Fibroblast of pulmonary artery (primary cell): ENCODE measurements around the gene TRIB2.

Source experiments
- DNase-seq: peaks from one replicate; pipeline ENCODE4 v3.0.0-alpha.2; 2010; ENCODE audit warnings: low read depth
- H3K4me3 ChIP-seq: replicated peaks from 2 replicates; pipeline ENCODE4 v1.5.1; 2011; ENCODE audit warnings: low read depth, mild to moderate bottlenecking, control low read depth, low read length, moderate library complexity
- CTCF ChIP-seq: IDR thresholded peaks from 2 replicates; pipeline ENCODE4 v1.5.1; 2011; ENCODE audit warnings: mild to moderate bottlenecking, control low read depth, low read length, inconsistent platforms; ENCODE audit errors: missing control alignments

Gene TRIB2

DNA sequence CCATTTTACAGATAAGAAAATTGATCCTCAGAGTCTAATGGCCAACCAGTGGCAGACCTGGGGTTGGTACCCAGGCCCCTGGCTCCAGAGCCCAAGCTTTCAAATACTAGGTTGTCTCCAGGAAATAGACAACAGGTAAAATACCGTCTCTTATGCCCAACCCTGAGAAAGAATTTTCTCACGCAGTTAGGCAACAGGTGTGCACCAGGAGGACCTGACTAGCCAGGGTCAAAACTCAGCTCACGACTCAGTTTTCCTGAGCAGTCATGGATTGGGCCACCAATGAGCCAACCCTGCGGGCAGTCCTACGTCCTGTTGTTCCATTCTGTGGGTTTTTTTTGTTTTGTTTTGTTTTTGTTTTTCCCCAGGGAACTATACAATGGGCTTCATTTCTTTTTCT, 13.5 kb downstream of the TRIB2 start:
- no peak for TF ChIP-seq CTCF
- H3K4me3 ChIP-seq, result no peak overlapping the region
- no peak for DNase-seq

DNA sequence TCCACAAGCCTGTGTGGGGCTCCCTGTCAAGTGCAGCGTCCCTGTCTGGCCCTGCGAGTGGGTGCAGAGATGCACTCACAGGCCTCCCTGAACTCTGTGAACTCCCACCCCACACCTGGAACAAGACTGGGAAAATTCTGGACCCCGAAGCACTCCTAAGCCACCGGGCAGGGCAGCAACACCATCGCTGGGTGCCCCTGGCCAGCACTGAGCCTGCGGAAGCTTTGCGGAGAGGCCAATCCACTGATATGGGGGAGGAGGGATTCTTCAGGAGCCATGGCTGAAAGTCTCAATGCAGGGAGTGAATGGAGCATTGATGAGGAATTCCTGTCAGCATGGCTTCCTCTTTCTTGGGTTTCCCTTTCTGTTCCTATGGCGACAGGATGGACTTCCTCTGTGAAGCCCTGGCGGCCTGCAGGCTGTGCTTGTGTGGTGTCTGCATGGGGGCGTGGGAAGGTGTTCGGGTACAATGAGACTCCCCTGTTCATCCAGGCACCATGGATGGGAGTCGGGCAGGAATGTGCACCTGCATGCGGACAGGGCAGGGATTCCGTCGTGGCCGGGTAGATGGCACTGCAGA, 15.1 kb downstream of the TRIB2 start:
- TF ChIP-seq CTCF, result no peak
- no peak overlapping the region for H3K4me3 ChIP-seq
- no peak for DNase-seq

DNA sequence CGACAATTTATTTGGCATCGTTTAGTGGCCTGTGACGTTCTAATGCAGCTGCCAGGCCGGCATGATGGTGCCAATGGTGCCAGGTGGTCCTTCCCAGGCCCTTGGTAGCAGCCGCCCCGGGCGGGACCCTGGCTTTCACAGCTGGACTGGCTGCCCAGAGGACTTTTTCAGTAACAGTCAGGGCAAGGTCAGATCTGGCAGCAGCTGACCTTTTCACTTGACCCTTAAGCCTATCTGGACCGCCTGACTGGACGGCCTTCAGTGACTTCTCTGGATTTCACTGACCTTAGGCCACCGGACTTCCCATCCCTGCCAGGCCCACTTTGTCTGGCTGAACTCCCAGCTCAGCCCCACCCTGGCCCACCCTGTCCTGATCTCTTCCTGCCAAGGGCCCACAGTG, 15.9 kb downstream of the TRIB2 start:
- no peak for DNase-seq
- H3K4me3 ChIP-seq, result no peak overlapping the region
- TF ChIP-seq CTCF, result no peak

- H3K4me3 ChIP-seq, result no peak overlapping the region
- no peak for TF ChIP-seq CTCF
- DNase-seq, result no peak
Measured at GRCh38 chr2:12733846-12734245, 17.1 kb downstream of the TRIB2 start.

DNA sequence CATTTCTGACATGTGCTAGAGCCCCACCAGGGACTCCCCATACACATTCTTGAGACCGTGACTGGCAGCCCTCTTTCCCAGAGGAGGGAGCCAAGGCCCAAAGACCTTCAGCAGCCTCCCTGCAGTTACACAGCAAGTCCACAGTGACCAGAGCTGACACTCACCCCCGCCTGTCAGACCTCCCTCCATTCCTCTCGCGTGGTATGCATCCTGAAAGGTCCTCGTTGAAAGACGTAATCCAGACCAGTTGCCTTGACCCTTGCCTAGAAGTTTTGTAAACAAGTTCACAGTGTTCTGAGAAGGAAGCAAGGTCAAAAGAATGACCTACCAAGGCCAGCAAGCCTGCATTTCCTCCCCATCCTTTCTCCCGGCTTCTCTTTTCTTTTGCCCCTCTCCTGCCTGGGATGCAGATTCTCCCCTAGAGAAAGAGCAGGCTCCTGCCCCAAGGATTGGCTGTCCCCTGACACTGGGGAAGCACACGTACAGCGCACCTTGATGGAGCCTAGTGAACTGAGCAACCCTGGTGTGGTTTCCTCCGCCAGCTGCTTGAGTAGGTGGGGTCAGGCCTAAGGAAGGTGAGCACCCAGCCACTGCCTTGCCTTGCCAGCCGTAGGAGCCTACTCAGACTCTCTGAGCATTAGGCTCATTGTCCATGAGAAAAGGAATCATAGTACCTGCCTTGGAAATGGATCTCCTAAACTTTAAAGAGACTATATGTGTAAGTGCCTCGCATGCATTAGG, 18.3 kb downstream of the TRIB2 start:
- TF ChIP-seq CTCF, result no peak

GRCh38 chr2:12737297-12737696, 20.6 kb downstream of the TRIB2 start:
- TF ChIP-seq CTCF, result no peak
- DNase-seq, result no peak
- no peak overlapping the region for H3K4me3 ChIP-seq

More for the DNA sequence above, 18.3 kb downstream of the TRIB2 start:
- no peak overlapping the region for H3K4me3 ChIP-seq
- DNase-seq, result no peak
